ENCODE data around the gene SCD. TPM values are rescaled to one million over a fixed set of nuclear protein-coding genes. Genes with fewer than 3 reads are reported as not detected.

The SCD gene
- total and polyA plus RNA-seq, 2 experiments from 2014 or later = 325 to 816 TPM

GRCh38 chr10:100328198-100328597, 18.8 kb upstream of the SCD start (continued):
- no peak for TF ChIP-seq NANOG (IDR thresholded peaks at IDR 0.05; ENCODE audit: borderline replicate concordance)
- TF ChIP-seq CREB1 (CRISPR knock-in tag; IDR thresholded peaks at IDR 0.05; ENCODE audit: low read depth) = no peak
- TF ChIP-seq POLR2AphosphoS5 (IDR thresholded peaks at IDR 0.05; ENCODE audit: low read depth) = no peak

- Histone ChIP-seq H4K20me1 (replicated peaks; ENCODE audit: insufficient read depth) (no peaks in the 10 kb centered on the region), H3K27ac (ENCODE audit: low read depth) (no peak within 1 kb of the TSS), H3K4me2 (no peak within 1 kb of the TSS), H3K27me3 (ENCODE audit: insufficient read depth) (no peaks in the 10 kb centered on the region), H3K36me3 (ENCODE audit: insufficient read depth) (no peaks in the 10 kb centered on the region), H3F3A (replicated peaks; ENCODE audit: low read depth) (no peaks in the 10 kb centered on the region), H3K4me3 (no peak within 1 kb of the TSS), H3K4me1 (ENCODE audit: insufficient read depth) (no peaks in the 10 kb centered on the region), H3K9me2 (ENCODE audit: insufficient read depth) (0 out of 2 replicates have a peak, but pooled peaks cover 6% of the 10 kb centered on the region), H2AFZ (no peak within 1 kb of the TSS), H3K79me2 (replicated peaks; ENCODE audit: insufficient read depth) (no peaks in the 10 kb centered on the region)
- TF ChIP-seq JUNB (IDR thresholded peaks at IDR 0.05; ENCODE audit: unreplicated experiment) (no peak), CREB1 (CRISPR knock-in tag; IDR thresholded peaks at IDR 0.05; ENCODE audit: low read depth) (no peak), ZNF331 (CRISPR knock-in tag; IDR thresholded peaks at IDR 0.05; ENCODE audit: low read depth) (no peak), EZH2phosphoT487 (IDR thresholded peaks at IDR 0.05; ENCODE audit: unreplicated experiment) (no peak), STAT1 (IDR thresholded peaks at IDR 0.05; ENCODE audit: unreplicated experiment) (no peak), NANOG (IDR thresholded peaks at IDR 0.05; ENCODE audit: borderline replicate concordance) (no peak), POLR2AphosphoS5 (IDR thresholded peaks at IDR 0.05; ENCODE audit: low read depth) (no peak), EZH2 (IDR thresholded peaks at IDR 0.05; ENCODE audit: low read depth, unreplicated experiment) (no peak), ZNF114 (CRISPR knock-in tag; IDR thresholded peaks at IDR 0.05) (no peak)
- TF ChIP-seq, protein P1, sequence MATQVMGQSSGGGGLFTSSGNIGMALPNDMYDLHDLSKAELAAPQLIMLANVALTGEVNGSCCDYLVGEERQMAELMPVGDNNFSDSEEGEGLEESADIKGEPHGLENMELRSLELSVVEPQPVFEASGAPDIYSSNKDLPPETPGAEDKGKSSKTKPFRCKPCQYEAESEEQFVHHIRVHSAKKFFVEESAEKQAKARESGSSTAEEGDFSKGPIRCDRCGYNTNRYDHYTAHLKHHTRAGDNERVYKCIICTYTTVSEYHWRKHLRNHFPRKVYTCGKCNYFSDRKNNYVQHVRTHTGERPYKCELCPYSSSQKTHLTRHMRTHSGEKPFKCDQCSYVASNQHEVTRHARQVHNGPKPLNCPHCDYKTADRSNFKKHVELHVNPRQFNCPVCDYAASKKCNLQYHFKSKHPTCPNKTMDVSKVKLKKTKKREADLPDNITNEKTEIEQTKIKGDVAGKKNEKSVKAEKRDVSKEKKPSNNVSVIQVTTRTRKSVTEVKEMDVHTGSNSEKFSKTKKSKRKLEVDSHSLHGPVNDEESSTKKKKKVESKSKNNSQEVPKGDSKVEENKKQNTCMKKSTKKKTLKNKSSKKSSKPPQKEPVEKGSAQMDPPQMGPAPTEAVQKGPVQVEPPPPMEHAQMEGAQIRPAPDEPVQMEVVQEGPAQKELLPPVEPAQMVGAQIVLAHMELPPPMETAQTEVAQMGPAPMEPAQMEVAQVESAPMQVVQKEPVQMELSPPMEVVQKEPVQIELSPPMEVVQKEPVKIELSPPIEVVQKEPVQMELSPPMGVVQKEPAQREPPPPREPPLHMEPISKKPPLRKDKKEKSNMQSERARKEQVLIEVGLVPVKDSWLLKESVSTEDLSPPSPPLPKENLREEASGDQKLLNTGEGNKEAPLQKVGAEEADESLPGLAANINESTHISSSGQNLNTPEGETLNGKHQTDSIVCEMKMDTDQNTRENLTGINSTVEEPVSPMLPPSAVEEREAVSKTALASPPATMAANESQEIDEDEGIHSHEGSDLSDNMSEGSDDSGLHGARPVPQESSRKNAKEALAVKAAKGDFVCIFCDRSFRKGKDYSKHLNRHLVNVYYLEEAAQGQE (IDR thresholded peaks at IDR 0.05; ENCODE audit: unreplicated experiment) = no peak
- TF ChIP-seq, protein P2, sequence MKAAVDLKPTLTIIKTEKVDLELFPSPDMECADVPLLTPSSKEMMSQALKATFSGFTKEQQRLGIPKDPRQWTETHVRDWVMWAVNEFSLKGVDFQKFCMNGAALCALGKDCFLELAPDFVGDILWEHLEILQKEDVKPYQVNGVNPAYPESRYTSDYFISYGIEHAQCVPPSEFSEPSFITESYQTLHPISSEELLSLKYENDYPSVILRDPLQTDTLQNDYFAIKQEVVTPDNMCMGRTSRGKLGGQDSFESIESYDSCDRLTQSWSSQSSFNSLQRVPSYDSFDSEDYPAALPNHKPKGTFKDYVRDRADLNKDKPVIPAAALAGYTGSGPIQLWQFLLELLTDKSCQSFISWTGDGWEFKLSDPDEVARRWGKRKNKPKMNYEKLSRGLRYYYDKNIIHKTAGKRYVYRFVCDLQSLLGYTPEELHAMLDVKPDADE (IDR thresholded peaks at IDR 0.05) = no peak
- TF ChIP-seq, protein P3, sequence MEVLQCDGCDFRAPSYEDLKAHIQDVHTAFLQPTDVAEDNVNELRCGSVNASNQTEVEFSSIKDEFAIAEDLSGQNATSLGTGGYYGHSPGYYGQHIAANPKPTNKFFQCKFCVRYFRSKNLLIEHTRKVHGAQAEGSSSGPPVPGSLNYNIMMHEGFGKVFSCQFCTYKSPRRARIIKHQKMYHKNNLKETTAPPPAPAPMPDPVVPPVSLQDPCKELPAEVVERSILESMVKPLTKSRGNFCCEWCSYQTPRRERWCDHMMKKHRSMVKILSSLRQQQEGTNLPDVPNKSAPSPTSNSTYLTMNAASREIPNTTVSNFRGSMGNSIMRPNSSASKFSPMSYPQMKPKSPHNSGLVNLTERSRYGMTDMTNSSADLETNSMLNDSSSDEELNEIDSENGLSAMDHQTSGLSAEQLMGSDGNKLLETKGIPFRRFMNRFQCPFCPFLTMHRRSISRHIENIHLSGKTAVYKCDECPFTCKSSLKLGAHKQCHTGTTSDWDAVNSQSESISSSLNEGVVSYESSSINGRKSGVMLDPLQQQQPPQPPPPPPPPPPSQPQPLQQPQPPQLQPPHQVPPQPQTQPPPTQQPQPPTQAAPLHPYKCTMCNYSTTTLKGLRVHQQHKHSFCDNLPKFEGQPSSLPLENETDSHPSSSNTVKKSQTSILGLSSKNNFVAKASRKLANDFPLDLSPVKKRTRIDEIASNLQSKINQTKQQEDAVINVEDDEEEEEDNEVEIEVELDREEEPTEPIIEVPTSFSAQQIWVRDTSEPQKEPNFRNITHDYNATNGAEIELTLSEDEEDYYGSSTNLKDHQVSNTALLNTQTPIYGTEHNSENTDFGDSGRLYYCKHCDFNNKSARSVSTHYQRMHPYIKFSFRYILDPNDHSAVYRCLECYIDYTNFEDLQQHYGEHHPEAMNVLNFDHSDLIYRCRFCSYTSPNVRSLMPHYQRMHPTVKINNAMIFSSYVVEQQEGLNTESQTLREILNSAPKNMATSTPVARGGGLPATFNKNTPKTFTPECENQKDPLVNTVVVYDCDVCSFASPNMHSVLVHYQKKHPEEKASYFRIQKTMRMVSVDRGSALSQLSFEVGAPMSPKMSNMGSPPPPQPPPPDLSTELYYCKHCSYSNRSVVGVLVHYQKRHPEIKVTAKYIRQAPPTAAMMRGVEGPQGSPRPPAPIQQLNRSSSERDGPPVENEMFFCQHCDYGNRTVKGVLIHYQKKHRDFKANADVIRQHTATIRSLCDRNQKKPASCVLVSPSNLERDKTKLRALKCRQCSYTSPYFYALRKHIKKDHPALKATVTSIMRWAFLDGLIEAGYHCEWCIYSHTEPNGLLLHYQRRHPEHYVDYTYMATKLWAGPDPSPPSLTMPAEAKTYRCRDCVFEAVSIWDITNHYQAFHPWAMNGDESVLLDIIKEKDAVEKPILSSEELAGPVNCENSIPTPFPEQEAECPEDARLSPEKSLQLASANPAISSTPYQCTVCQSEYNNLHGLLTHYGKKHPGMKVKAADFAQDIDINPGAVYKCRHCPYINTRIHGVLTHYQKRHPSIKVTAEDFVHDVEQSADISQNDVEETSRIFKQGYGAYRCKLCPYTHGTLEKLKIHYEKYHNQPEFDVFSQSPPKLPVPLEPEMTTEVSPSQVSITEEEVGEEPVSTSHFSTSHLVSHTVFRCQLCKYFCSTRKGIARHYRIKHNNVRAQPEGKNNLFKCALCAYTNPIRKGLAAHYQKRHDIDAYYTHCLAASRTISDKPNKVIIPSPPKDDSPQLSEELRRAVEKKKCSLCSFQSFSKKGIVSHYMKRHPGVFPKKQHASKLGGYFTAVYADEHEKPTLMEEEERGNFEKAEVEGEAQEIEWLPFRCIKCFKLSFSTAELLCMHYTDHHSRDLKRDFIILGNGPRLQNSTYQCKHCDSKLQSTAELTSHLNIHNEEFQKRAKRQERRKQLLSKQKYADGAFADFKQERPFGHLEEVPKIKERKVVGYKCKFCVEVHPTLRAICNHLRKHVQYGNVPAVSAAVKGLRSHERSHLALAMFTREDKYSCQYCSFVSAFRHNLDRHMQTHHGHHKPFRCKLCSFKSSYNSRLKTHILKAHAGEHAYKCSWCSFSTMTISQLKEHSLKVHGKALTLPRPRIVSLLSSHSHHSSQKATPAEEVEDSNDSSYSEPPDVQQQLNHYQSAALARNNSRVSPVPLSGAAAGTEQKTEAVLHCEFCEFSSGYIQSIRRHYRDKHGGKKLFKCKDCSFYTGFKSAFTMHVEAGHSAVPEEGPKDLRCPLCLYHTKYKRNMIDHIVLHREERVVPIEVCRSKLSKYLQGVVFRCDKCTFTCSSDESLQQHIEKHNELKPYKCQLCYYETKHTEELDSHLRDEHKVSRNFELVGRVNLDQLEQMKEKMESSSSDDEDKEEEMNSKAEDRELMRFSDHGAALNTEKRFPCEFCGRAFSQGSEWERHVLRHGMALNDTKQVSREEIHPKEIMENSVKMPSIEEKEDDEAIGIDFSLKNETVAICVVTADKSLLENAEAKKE (CRISPR knock-in tag; IDR thresholded peaks at IDR 0.05) = no peak
- TF ChIP-seq, protein P4, sequence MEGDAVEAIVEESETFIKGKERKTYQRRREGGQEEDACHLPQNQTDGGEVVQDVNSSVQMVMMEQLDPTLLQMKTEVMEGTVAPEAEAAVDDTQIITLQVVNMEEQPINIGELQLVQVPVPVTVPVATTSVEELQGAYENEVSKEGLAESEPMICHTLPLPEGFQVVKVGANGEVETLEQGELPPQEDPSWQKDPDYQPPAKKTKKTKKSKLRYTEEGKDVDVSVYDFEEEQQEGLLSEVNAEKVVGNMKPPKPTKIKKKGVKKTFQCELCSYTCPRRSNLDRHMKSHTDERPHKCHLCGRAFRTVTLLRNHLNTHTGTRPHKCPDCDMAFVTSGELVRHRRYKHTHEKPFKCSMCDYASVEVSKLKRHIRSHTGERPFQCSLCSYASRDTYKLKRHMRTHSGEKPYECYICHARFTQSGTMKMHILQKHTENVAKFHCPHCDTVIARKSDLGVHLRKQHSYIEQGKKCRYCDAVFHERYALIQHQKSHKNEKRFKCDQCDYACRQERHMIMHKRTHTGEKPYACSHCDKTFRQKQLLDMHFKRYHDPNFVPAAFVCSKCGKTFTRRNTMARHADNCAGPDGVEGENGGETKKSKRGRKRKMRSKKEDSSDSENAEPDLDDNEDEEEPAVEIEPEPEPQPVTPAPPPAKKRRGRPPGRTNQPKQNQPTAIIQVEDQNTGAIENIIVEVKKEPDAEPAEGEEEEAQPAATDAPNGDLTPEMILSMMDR (conservative IDR thresholded peaks at IDR 0.05; ENCODE audit: low read depth in 2 of 2) = no peak
- DNase-seq (ENCODE audit: low spot score) (no peak), ATAC-seq (no peak)
- no peaks in the 10 kb centered on the region for H3K36me3 Mint-ChIP-seq (ENCODE audit: low read depth)
- peaks cover 7% of the 10 kb centered on the region for H3K27me3 Mint-ChIP-seq (ENCODE audit: insufficient read depth, low read depth, poor library complexity)
- H3K27ac Mint-ChIP-seq = no peak within 1 kb of the TSS
- no peak within 1 kb of the TSS for H3K4me3 Mint-ChIP-seq
- H3K9me3 Mint-ChIP-seq = no peaks in the 10 kb centered on the region
- H3K4me1 Mint-ChIP-seq = peaks cover 2% of the 10 kb centered on the region; the same call in 1 of the 3 replicates
Measured at GRCh38 chr10:100330079-100330478, 17.0 kb upstream of the SCD start, which contains the start of gene PKD2L1. PKD2L1 (minus strand) TSS chr10:100330228; CDS start chr10:100330103, 125 bp downstream.

Measured in GM23338 (cell line).